Suppressor macrophage treated with lipopolysaccharide for 4 hours (primary cell): ENCODE data around the gene XRRA1.

Experiments used
- DNase-seq: peaks from one replicate; pipeline ENCODE4 v3.0.0-alpha.2; 2020

XRRA1 gene

GRCh38 chr11:74822170-74822569 lies 126.7 kb downstream of the XRRA1 start:
- DNase-seq: no peak

- DNase-seq: peak; percentile 65
These were observed 128.1 kb downstream of the XRRA1 start for GRCh38 chr11:74820763-74821162.

- no peak for DNase-seq
These were observed 129.5 kb downstream of the XRRA1 start for GRCh38 chr11:74819400-74819799.

- no peak for DNase-seq
These were observed 130.5 kb downstream of the XRRA1 start for GRCh38 chr11:74818283-74818946.

GRCh38 chr11:74816664-74817063 lies 132.2 kb downstream of the XRRA1 start:
- DNase-seq: no peak

DNA sequence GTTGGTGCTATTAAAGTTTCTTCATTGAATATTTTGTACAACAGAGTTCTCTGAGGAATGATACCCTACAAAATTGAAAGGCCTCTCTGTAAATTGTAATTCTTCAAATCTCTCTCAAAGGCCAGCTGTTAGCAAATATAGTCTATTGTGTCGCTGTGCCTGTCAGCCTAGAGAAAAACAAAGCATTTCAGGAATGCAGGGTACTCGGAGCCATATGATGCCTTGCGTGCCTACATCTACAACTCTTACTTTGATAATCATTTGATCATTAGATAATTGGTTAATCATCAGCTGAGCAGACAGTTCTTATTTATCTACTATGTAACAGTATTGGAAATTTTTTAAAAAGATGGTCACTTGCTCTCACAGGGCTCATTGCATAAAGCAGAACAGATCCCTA lies 132.9 kb downstream of the XRRA1 start:
- no peak for DNase-seq

DNA sequence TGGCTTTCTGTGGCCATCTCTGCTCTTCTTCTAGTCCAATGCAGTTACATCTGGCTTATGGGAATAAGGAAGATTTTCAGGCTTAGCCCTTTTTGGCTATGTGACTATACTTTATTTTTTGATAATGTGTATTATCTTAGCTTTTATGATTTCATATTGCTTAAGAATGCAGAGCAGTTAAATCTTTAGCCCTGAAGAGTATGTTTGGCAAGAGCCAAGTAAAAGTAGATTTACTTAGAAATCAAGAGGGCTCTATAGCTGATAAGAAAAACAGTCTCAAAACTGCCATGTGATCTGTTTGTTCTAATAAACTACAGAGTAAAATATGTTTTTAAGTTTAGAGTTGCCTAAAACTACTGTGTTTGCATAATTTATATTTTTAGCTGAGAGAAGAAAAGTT lies 139.1 kb downstream of the XRRA1 start:
- no peak for DNase-seq

GRCh38 chr11:74806267-74806666 lies 142.6 kb downstream of the XRRA1 start:
- DNase-seq: no peak

DNA sequence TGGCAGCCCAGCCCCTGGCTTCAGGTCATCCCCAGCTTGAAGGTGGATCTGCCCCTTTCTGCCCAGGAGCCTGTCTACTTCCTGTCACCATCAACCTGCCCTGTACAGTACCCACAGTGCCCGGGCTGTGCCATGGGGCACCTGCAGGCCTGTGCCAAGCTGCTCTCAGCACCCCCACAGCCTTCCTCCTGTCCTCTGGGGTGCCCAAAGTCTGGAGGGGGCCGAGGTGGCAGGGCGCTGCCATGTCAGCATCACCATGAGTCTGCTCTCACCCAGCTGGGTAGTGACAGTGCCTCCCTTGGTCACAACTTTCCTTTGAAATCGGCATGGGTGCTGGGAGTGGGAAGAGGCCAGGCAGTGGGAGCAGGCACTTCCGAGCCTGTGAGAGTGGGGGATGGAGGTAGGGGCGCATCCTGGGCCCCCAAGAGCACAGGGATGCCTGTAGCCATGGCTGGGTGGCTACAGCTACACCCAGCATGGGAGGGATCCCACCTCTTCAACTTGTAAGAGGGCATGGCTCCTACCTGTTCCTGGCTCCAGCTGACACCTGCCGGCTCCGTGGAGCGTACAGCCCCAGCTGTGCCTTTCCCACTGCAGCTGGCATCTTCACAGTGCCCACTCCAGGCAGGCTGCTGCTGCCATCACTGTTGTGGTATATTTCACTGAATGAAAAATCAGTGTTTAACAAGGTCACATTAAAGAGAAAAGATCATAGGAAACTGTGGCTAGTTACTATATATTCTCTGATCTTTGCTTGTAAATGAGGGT lies 157.4 kb downstream of the XRRA1 start:
- no peak for DNase-seq
